ENCODE data around the gene UST. TPM values are rescaled to one million over a fixed set of nuclear protein-coding genes. Genes with fewer than 3 reads are reported as not detected.
"Not testable (repeated sequence)": the region's sequence is repeated elsewhere in the genome, so short reads cannot be mapped to it uniquely, and the experiment has no call there.

Gene UST
- polyA plus RNA-seq, 10 donors = 7.4 to 17.9 (median 9.5) TPM

DNA sequence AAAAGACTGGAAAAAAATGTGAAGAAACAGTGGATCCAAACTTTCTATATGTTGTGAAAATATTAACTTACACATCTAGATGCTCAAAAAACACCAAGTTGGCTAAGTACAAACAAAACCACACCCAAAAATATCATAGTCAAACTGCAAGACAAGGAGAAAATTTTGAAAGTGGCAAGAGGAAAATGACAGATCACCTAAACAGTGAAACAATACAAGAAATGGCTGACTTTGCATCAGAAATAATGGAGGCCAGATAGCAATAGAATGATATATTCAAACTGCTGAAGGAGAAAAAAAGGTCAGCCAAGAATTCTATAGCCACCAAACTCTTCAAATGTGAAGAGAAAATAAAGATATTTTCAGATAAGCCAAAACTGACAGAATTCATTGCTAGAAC, 22.4 kb upstream of the UST start:
- no peak for DNase-seq

DNA sequence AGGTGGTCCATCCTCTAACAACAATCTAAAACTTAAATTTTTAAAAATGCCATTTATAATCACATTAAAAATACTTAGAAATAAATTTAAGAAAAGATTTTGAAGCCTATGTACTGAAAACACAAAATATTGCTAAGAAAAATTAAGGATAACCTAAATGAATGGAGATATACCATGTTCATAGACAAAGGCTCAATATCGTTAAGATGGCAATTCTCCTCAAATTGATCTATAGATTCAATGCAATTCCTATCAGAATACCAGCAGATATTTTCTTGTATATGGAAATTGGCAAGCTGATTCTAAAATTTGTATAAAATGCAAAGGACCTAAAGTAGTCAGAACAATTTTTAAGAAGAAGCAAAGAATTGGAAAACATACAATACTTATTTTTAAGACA, 19.7 kb upstream of the UST start:
- DNase-seq = no peak

GRCh38 chr6:148735989-148736388, 10.8 kb upstream of the UST start:
- no peak for DNase-seq

GRCh38 chr6:148736774-148737412, 9.9 kb upstream of the UST start:
- DNase-seq = no peak

DNA sequence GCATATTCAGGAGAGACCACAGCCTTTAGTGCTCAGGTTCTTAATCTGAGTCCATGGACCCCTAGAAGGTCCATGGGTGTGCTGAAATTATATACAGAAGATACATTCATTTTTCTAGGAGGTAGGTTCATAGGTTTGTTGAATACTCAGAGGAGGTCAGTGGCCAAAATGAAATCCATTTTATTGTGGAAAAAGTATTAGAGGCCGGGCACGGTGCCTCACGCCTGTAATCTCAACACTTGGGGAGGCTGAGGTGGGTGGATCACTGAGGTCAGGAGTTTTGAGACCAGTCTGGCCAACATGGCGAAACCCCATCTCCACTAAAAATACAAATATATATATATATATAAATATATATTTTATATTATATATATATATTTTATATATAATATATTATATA, 9.0 kb upstream of the UST start:
- no peak for DNase-seq

GRCh38 chr6:148738946-148739821, 7.6 kb upstream of the UST start:
- no peak for DNase-seq

GRCh38 chr6:148739822-148740128, 7.1 kb upstream of the UST start:
- DNase-seq = no peak

- no peak for DNase-seq
Observed at GRCh38 chr6:148743476-148743875, 3.4 kb upstream of the UST start.

GRCh38 chr6:148745926-148746325, 904 bp upstream of the UST start:
- peak in 1 of 3 donors; percentile 11 for DNase-seq

GRCh38 chr6:148747145-148747470, 278 bp downstream of the UST start:
- DNase-seq = peak in 1 of 3 donors; percentile 21

GRCh38 chr6:148747471-148748165, 788 bp downstream of the UST start:
- peak; percentile 24 to 88 (median 53) for DNase-seq

- DNase-seq = no peak
Observed at GRCh38 chr6:148749674-148750073, 2.8 kb downstream of the UST start.

DNA sequence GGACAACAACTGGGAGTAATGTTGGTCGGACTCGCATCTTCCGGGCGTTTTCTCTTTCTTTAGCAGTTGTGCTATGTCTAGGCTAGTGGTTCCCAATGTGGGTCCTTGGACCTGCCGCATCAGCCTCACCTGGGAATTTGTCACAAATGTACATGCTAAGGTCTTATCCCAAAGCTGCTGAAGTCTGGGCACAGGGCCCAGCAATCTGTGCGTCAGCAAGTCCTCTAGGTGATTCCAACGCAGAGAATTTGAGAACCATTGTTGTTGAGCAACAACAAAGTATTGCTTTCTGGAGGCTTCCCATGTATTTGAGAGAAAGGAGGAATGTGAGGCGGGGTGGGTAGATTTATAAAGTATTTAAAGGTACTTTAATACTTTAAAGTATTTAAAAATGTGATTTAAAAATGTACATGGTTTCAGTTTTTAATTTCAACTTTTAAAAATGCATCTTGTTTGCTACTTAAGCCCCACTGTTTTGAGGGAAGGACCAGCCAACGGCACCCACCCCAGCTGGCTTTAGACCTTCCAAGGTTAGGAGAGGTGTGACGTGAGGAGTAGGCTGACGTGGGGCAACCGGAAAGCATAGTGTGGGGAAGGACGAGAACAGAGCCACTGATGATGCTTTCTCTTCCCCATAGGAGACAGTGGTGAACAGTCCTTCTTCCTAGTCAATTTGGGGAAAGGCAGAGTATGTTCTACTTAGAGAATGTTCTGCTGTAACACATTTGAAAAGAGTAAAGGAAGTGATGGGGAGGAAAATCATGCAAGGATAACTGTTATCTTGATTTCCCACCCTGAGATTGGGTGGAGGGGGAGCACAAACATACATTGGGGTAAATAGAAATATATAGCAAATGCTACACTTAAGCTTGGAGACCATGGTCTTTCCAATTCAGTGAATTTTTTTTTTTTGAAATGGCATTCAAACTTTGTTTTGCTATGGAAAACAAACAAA, 4.3 kb downstream of the UST start:
- peak in 2 of 3 donors; percentile 24 to 59 for DNase-seq

DNA sequence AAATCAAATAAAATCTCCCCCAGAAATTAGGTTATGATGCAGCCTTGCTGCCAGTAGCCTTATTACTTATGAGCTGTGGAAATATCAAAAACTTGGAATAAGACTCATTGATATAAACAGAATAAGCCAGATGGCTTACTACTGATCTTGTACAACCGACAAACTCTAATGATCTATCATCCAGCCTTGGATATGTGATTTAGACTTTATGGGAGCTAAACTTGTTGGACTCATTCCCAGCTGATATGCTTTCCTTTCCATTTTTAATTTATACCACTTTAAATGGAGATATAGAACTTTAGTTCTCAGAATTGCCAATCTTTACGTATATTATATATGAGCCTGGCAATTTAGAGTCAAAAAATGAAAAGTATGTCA, 5.0 kb downstream of the UST start:
- DNase-seq = no peak

DNA sequence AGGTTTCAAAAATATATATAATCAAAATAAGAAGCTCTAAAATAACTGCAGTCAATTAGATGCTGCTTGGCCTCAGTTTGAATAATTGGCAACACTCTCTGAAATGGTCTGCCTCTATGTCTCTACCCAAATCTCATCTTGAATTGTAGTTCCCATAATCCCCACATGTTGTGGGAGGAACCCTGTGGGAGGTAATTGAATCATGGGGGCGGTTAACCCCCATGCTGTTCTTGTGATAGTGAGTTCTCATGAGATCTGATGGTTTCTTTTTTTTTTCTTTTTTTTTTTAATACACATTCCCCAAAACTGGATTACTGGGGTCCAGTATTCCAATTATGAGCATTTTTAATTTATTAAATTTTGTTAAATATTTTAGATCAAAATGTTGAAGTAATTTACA, 8.5 kb downstream of the UST start:
- DNase-seq = not testable (repeated sequence)

GRCh38 chr6:148757944-148758480, 11.2 kb downstream of the UST start:
- DNase-seq = no peak

GRCh38 chr6:148758492-148758891, 11.7 kb downstream of the UST start:
- DNase-seq = peak in 2 of 3 donors; percentile 24 to 65

DNA sequence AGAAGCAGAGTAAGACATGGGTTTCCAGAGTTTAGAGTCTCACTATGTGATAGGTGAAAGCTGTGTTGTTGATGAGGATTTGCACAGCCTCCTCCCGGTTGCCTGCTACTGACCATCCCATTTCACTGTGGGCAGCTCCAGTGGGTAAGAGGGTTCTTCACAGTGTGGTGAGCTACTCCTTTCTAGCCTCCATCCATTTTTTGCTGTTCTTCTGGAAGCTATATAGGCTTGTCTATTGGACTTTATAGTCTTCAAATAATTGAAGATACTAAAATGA, 13.4 kb downstream of the UST start:
- peak in 1 of 3 donors; percentile 40 for DNase-seq

GRCh38 chr6:148760568-148761526, 14.0 kb downstream of the UST start:
- DNase-seq = peak; percentile 86 to 96 (median 89)

GRCh38 chr6:148761527-148762011, 14.7 kb downstream of the UST start:
- DNase-seq = peak; percentile 29 to 89 (median 53)
